ENCODE results near the gene HKDC1. TPM values are rescaled to one million over a fixed set of nuclear protein-coding genes. Genes with fewer than 3 reads are reported as not detected.
A peak's percentile ranks its signal among the peaks of the same experiment; 100 is the strongest.

Gene HKDC1
- total RNA-seq, 1 donor from 2014 or later = 2.5 TPM

DNA sequence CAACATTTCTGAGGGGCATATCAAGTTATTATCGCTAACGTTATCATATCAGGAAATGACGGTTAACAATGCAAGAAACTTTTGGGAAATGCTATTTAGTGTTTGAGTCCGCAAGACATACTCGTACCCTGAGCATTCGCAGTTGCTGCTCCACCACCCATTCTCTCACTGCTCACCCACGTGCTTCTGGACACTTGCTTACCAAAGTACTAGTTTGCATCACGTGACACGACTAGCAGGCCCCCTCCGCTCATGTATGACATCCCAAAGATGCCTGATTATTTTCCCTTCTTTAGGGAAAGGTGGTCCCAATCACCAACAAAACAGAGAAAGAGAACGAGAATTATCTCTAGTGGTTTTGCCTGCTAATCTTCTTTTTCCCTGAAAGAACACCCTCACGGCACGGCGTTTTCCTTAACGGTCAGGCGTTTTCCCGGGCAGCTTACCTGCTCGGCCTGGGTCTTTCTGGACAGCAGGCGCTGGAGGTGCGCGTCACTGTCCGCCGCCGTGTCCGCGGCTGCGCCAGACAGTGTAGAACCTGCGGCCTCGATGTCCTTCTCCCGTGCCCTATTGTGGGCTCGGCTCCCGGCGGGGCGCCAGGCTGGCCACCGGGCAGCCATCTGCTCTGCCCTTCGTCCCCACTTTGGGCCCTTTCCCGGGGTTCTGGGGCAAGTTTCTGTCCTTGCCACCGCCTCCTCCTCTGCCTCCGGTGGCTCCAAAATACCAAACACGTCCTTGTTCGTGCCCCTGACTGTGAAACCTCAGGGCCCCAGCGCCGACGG, 40.2 kb upstream of the HKDC1 start, which contains the start of gene SUPV3L1:
Gene SUPV3L1, plus strand, starts transcription at position 492 of the 782 bp plus-strand sequence. Its CDS starts 58 bp downstream, at position 550.
- intact Hi-C loops (cut with DNase I) = no loop called here
- peak in 1 of 2 donors; percentile 95 for DNase-seq (ENCODE audit: extremely low spot score in 2 of 2)
- TF ChIP-seq POLR2A (IDR thresholded peaks at IDR 0.05) (no peak), POLR2AphosphoS5 (IDR thresholded peaks at IDR 0.05; ENCODE audit: insufficient read depth in 1 of 2, low read depth in 1 of 2) (peak; percentile 94 to 97)
- Histone ChIP-seq H3K4me1 (peaks cover 23% of the 10 kb centered on the region), H3K36me3 (no peaks in the 10 kb centered on the region), H3K27ac (peak within 1 kb of the TSS; percentile 91), H3K4me3 (peak within 1 kb of the TSS; percentile 83 to 95), H3K27me3 (no peaks in the 10 kb centered on the region), H3K9me3 (no peaks in the 10 kb centered on the region)

DNA sequence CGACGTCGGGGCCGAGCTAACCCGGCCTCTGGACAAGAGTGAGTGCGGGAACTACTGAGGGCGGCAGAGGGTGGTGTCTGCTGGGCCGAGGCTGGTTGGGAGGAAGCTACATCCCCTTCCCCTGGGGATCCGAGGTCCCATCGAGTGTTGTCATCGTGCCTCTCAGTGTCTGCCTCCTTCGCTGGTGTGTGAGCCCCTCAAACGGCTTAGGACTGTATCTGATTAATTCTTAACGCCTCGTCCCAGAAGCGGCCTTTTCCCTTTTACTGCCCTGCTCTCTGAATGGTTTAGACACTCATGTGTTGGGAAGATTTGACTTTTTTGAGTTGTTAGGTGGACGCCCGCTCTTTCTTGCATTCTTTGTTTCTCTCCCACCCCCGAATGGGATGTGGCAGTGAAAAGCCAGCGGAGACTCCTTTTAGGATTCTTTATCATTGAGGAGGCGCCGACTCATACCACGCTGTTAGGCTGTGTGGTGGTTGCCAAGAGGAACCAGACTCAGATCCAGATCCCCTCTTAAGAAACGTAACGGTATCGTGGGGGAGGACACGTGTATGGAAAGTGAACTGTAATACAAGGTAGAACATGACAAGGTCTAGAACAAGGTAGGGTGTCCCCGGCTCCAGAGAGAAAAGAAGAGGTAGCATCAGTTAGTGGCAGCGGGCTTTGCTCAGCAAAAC, 39.5 kb upstream of the HKDC1 start:
- H3K4me1 ChIP-seq = peaks cover 23% of the 10 kb centered on the region
- no peaks in the 10 kb centered on the region for H3K36me3 ChIP-seq
- H3K27ac ChIP-seq = peak overlapping the region; percentile 91
- no peaks in the 10 kb centered on the region for H3K27me3 ChIP-seq
- TF ChIP-seq, protein P1, sequence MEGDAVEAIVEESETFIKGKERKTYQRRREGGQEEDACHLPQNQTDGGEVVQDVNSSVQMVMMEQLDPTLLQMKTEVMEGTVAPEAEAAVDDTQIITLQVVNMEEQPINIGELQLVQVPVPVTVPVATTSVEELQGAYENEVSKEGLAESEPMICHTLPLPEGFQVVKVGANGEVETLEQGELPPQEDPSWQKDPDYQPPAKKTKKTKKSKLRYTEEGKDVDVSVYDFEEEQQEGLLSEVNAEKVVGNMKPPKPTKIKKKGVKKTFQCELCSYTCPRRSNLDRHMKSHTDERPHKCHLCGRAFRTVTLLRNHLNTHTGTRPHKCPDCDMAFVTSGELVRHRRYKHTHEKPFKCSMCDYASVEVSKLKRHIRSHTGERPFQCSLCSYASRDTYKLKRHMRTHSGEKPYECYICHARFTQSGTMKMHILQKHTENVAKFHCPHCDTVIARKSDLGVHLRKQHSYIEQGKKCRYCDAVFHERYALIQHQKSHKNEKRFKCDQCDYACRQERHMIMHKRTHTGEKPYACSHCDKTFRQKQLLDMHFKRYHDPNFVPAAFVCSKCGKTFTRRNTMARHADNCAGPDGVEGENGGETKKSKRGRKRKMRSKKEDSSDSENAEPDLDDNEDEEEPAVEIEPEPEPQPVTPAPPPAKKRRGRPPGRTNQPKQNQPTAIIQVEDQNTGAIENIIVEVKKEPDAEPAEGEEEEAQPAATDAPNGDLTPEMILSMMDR (IDR thresholded peaks at IDR 0.05) = no peak
- no peak for TF ChIP-seq POLR2A (IDR thresholded peaks at IDR 0.05)
- no peak for TF ChIP-seq POLR2AphosphoS5 (IDR thresholded peaks at IDR 0.05; ENCODE audit: insufficient read depth in 1 of 2, low read depth in 1 of 2)
- peak overlapping the region; percentile 83 to 95 for H3K4me3 ChIP-seq
- DNase-seq (ENCODE audit: extremely low spot score in 2 of 2) = no peak
- H3K9me3 ChIP-seq = no peaks in the 10 kb centered on the region
- intact Hi-C loops (cut with DNase I) = no loop called here

DNA sequence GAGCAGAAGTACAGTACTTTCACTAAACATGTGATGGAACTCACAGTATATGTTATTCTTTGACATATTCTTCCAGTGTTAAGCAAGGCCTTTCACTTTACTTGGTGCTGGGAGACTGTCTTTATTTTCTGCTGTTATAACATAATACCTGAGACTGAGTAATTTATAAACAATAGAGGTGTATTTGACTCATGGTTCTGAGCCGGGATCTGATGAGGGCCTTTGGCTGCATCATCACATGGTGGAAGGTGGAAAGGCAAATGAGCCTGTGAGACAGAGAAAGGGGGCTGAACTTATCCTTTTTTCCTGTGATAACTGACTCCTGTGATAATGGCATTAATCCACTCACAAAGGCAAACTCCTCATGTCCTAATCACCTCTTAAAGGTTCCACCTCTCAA, 38.7 kb upstream of the HKDC1 start:
- Histone ChIP-seq H3K27me3 (no peaks in the 10 kb centered on the region), H3K27ac (peak overlapping the region; percentile 91), H3K36me3 (peaks cover 0 to 3% of the 10 kb centered on the region in 2 donors), H3K4me1 (peaks cover 23% of the 10 kb centered on the region), H3K9me3 (no peaks in the 10 kb centered on the region), H3K4me3 (peak overlapping the region; percentile 83 to 95)
- TF ChIP-seq POLR2A (IDR thresholded peaks at IDR 0.05) = no peak
- TF ChIP-seq, protein P1 (IDR thresholded peaks at IDR 0.05) = no peak
- no peak for TF ChIP-seq POLR2AphosphoS5 (IDR thresholded peaks at IDR 0.05; ENCODE audit: insufficient read depth in 1 of 2, low read depth in 1 of 2)
- no peak for DNase-seq (ENCODE audit: extremely low spot score in 2 of 2)
- intact Hi-C loops (cut with DNase I) = no loop called here

DNA sequence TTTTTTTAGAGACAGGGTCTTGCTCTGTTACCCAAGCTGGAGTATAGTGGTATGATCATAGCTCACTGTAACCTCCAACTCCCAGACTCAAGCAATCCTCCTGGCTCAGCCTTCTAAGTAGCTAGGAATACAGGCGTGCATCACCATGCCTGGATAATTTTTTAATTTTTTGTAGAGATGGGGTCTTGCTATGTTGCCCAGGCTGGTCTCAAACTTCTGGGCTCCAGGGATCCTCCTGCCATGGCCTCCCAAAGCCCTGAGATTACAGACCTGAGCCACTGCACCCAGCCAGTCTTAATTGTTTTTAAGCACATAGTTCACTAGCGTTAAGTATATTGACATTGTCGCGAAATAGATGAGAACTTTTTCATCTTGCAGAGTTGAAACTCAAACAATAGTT, 38.1 kb upstream of the HKDC1 start:
- Histone ChIP-seq H3K4me3 (no peak overlapping the region), H3K36me3 (peaks cover 0 to 8% of the 10 kb centered on the region in 2 donors), H3K4me1 (peaks cover 23% of the 10 kb centered on the region), H3K27me3 (no peaks in the 10 kb centered on the region), H3K27ac (no peak overlapping the region), H3K9me3 (no peaks in the 10 kb centered on the region)
- no peak for DNase-seq (ENCODE audit: extremely low spot score in 2 of 2)
- TF ChIP-seq, protein P1 (IDR thresholded peaks at IDR 0.05) = no peak
- no peak for TF ChIP-seq POLR2AphosphoS5 (IDR thresholded peaks at IDR 0.05; ENCODE audit: insufficient read depth in 1 of 2, low read depth in 1 of 2)
- no peak for TF ChIP-seq POLR2A (IDR thresholded peaks at IDR 0.05)
- intact Hi-C loops (cut with DNase I) = no loop called here

DNA sequence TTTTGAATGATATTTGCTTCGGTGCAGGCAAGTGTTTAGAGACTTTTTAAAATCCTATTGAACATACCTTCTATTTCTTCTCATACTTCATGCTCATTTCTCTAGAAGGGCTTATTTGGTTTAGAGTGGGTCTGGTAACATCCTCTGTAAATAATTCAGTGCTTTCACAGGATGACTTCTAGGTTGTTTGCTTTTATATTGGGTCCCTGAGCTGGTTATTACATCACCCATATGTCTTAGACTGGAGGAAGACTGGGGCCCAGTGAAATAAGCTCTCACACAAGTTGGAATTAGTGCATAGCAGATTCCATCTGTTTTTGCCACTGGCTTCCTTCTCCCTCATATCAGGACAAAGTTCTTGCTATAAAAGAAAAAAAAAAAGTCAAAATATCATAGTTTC, 33.6 kb upstream of the HKDC1 start:
- DNase-seq (ENCODE audit: extremely low spot score in 2 of 2) = no peak
- Histone ChIP-seq H3K9me3 (no peaks in the 10 kb centered on the region), H3K27me3 (no peaks in the 10 kb centered on the region), H3K36me3 (peaks cover 0 to 39% of the 10 kb centered on the region in 2 donors), H3K4me3 (no peak overlapping the region), H3K27ac (no peak overlapping the region), H3K4me1 (peaks cover 6% of the 10 kb centered on the region)
- intact Hi-C loops (cut with DNase I) = no loop called here
- TF ChIP-seq, protein P1 (IDR thresholded peaks at IDR 0.05) = no peak
- TF ChIP-seq POLR2A (IDR thresholded peaks at IDR 0.05) (no peak), POLR2AphosphoS5 (IDR thresholded peaks at IDR 0.05; ENCODE audit: insufficient read depth in 1 of 2, low read depth in 1 of 2) (no peak)

Data from vagina (tissue), 2 donors.